K562 (cell line): ENCODE data around the gene CACNA1S. TPM values are rescaled to one million over a fixed set of nuclear protein-coding genes. Genes with fewer than 3 reads are reported as not detected.

ENCODE experiments used
- ATAC-seq: fragments of 200-7000 bp; cut with Tn5 transposase; 3 replicates; pipeline ENCODE4 v1.9.1; 2020; ENCODE audit warnings: moderate library complexity
- BruUV-seq: library from RNA; stranded (reverse); fragments of 400-500 nt; replicated peaks from 2 replicates; lab custom pipeline; 2021; lab: Mats Ljungman, UMichigan
- CTCF ChIA-PET: fragments of 300-600 bp; formaldehyde crosslinking; extraction: SDS; loops from one replicate; lab custom pipeline; 2021; ENCODE audit warnings: low intra/inter-chr PET ratio; lab: Yijun Ruan, JAX
- POLR2A ChIA-PET: fragments of 300-600, 350-650 bp; sonication (Branson Sonifier 250); formaldehyde crosslinking; extraction: SDS; loops from one replicate; lab custom pipeline; 2021; ENCODE audit warnings: antibody characterized with exemption, inconsistent platforms; lab: Yijun Ruan, JAX
- DNase-seq, 4 experiments: peaks; one replicate each; pipeline versions ENCODE4 v3.0.0 to v3.0.0-alpha.2; 2011 to 2018; ENCODE audit warnings: low spot score in 3 of 4, mixed read lengths in 3 of 4; ENCODE audit errors: extremely low read depth in 1 of 4
- FAIRE-seq: peaks from 2 replicates; lab custom pipeline; 2011; peaks lifted over from hg19 to GRCh38; lab: Jason Lieb, UNC
- H2AFZ ChIP-seq: 2 replicates; pipeline ENCODE4 v1.6.0; 2011; ENCODE audit warnings: low read depth, low read length, control low read depth, inconsistent platforms
- H3K27ac ChIP-seq: fragments of 200-600 bp; 3 replicates; pipeline ENCODE4 v1.8.0; 2011; ENCODE audit warnings: low read depth, mild to moderate bottlenecking, control low read depth, inconsistent platforms, low read length, moderate library complexity, mixed read lengths; ENCODE audit errors: extremely low read depth
- H3K27me3 ChIP-seq, 2 experiments: fragments of 300-600 bp in 1 of 2; 2 replicates in 1 of 2; 3 replicates in 1 of 2; pipeline versions ENCODE4 v1.6.0 to v1.8.0; 2011; ENCODE audit warnings: inconsistent platforms in 2 of 2, low read length in 2 of 2, mild to moderate bottlenecking in 1 of 2, mixed read lengths in 1 of 2, moderate library complexity in 1 of 2; ENCODE audit not compliant: control insufficient read depth in 2 of 2, insufficient read depth in 2 of 2
- H3K36me3 ChIP-seq: fragments of 300-600 bp; 3 replicates; pipeline ENCODE4 v1.8.0; 2011; ENCODE audit warnings: mild to moderate bottlenecking, low read length, inconsistent platforms; ENCODE audit not compliant: control insufficient read depth, insufficient read depth
- H3K4me1 ChIP-seq, 2 experiments: fragments of 200-600 bp in 1 of 2; replicated peaks in 1 of 2; 2 replicates in 1 of 2; 3 replicates in 1 of 2; pipeline versions ENCODE4 v1.5.1 to v1.8.0; 2011; ENCODE audit warnings: inconsistent platforms in 2 of 2, low read length in 2 of 2, mild to moderate bottlenecking in 1 of 2, mixed read lengths in 1 of 2, moderate library complexity in 1 of 2; ENCODE audit not compliant: control insufficient read depth in 2 of 2, insufficient read depth in 2 of 2
- H3K4me2 ChIP-seq: 2 replicates; pipeline ENCODE4 v1.6.1; 2011; ENCODE audit warnings: low read length, control low read depth, inconsistent platforms, mixed read lengths; ENCODE audit not compliant: insufficient read depth
- H3K4me3 ChIP-seq: fragments of 200-600 bp; sonication (generic), shearing (Covaris generic); 2 replicates; pipeline ENCODE4 v1.5.1; 2016; ENCODE audit warnings: control low read depth, inconsistent platforms
- H3K79me2 ChIP-seq: fragments of 200-600 bp; 3 replicates; pipeline ENCODE4 v1.8.0; 2011; ENCODE audit warnings: low read length, inconsistent platforms; ENCODE audit not compliant: control insufficient read depth, insufficient read depth
- H3K9ac ChIP-seq, 2 experiments: 2 replicates each; pipeline versions ENCODE4 v1.6.0 to v1.6.1; 2011; ENCODE audit warnings: low read depth in 2 of 2, low read length in 2 of 2, control low read depth in 1 of 2, inconsistent platforms in 1 of 2, mild to moderate bottlenecking in 1 of 2, mixed read lengths in 1 of 2; ENCODE audit not compliant: insufficient read depth in 1 of 2
- H3K9me1 ChIP-seq: one replicate; pipeline ENCODE4 v1.6.0; 2011; ENCODE audit warnings: inconsistent platforms, mild to moderate bottlenecking, low read length, moderate library complexity; ENCODE audit not compliant: control insufficient read depth, insufficient read depth
- H3K9me3 ChIP-seq: replicated peaks from 2 replicates; pipeline ENCODE4 v1.5.1; 2011; ENCODE audit warnings: low read depth, low read length, inconsistent platforms; ENCODE audit not compliant: control insufficient read depth, insufficient read depth
- H4K20me1 ChIP-seq: replicated peaks from 2 replicates; pipeline ENCODE4 v1.6.1; 2011; ENCODE audit warnings: low read length, inconsistent platforms, mixed read lengths; ENCODE audit not compliant: control insufficient read depth, insufficient read depth
- ERF ChIP-seq: fragments of 450-650 bp; formaldehyde crosslinking; IDR thresholded peaks from 2 replicates; pipeline ENCODE4 v1.4.0; 2020; ENCODE audit warnings: mild to moderate bottlenecking, mixed read lengths
- ESRRA ChIP-seq: fragments of 450-650 bp; IDR thresholded peaks from 2 replicates; pipeline ENCODE4 v1.6.1; 2014; ENCODE audit warnings: low read depth, mild to moderate bottlenecking, moderate library complexity, borderline replicate concordance
- GATAD2A ChIP-seq: fragments of 450-650 bp; IDR thresholded peaks from 2 replicates; pipeline ENCODE4 v1.6.1; 2017
- RBM25 ChIP-seq: fragments of 200-400 bp; formaldehyde crosslinking; IDR thresholded peaks from 2 replicates; pipeline ENCODE4 v1.6.1; 2018; ENCODE audit warnings: low read length, low read depth, moderate library complexity; ENCODE audit not compliant: severe bottlenecking
- RFX1 ChIP-seq: fragments of 450-650 bp; IDR thresholded peaks from 2 replicates; pipeline ENCODE4 v1.6.1; 2016; ENCODE audit warnings: mild to moderate bottlenecking, moderate library complexity
- SNRNP70 ChIP-seq: fragments of 200-400 bp; formaldehyde crosslinking; optimal IDR thresholded peaks from 2 replicates; pipeline ENCODE3; 2017; ENCODE audit warnings: low read depth, low read length
- SRSF7 ChIP-seq: fragments of 200-400 bp; formaldehyde crosslinking; optimal IDR thresholded peaks from 2 replicates; pipeline ENCODE3; 2017; ENCODE audit warnings: mild to moderate bottlenecking, low read depth, low read length
- STAT5B ChIP-seq: fragments of 250-450 bp; sonication (Bioruptor Pico); IDR thresholded peaks from 2 replicates; pipeline ENCODE4 v1.8.0; 2021; ENCODE audit warnings: mild to moderate bottlenecking, inconsistent platforms
- ZNF253 ChIP-seq: fragments of 250-450 bp; sonication (Bioruptor Pico); conservative IDR thresholded peaks from 2 replicates; pipeline ENCODE4 v1.6.1; 2021; ENCODE audit warnings: mild to moderate bottlenecking
- ZNF699 ChIP-seq: fragments of 250-450 bp; sonication (Bioruptor Pico); IDR thresholded peaks from 2 replicates; pipeline ENCODE4 v1.8.0; 2021; ENCODE audit warnings: mild to moderate bottlenecking, moderate library complexity; ENCODE audit not compliant: insufficient replicate concordance
- WGBS: fragments of 100-300 bp; shearing (Covaris generic); methylation state at CpG from one replicate; pipeline ENCODE4 v1.1.6; 2016; ENCODE audit warnings: low coverage, mixed read lengths; ENCODE audit not compliant: insufficient coverage; ENCODE audit errors: missing lambda C conversion rate; 5-methylcytosine and 5-hydroxymethylcytosine counted together
- in situ Hi-C: fragments of 300-500 bp; cut with MboI; formaldehyde crosslinking; loops from 4 replicates; pipeline ENCODE4 v1.15.0; 2018; ENCODE audit warnings: inconsistent platforms, mixed read lengths
- intact Hi-C: fragments of 100-400 bp; cut with micrococcal nuclease; formaldehyde crosslinking; loops from 2 replicates; pipeline ENCODE4 v1.14.2; 2022
- polyA plus RNA-seq, 8 experiments: library from polyadenylated mRNA; depleted of rRNA in 4 of 8; stranded (reverse) in 5 of 8; unstranded in 3 of 8; fragments of >200 nt; fragmentation: Nextera tagmentation in 2 of 8; fragmentation: Illumina TruSeq in 1 of 8; extraction: Ambion mirVana in 2 of 8; extraction: Trizol in 1 of 8; gene quantifications; 2 replicates each; pipeline versions ENCODE4 v1.2.1 to v1.2.3, GENCODE V29; 2011 to 2014; ENCODE audit warnings: inconsistent platforms in 1 of 8, missing spikeins in 1 of 8
- total RNA-seq, 7 experiments: library from RNA; depleted of rRNA in 6 of 7; stranded (reverse); fragments of >200 nt in 6 of 7; fragmentation: Illumina TruSeq in 2 of 7; extraction: Trizol in 2 of 7; gene quantifications; 2 replicates each; pipeline versions ENCODE4 v1.2.1 to v1.2.3, GENCODE V29; 2011 to 2021; ENCODE audit warnings: low replicate concordance in 1 of 7
- TF ChIP-seq, protein P1 (sequence below): fragments of 450-650 bp; formaldehyde crosslinking; IDR thresholded peaks from 2 replicates; pipeline ENCODE4 v1.4.0; 2020; ENCODE audit warnings: mild to moderate bottlenecking, moderate library complexity
- TF ChIP-seq, protein P2 (sequence below): fragments of 200-400 bp; formaldehyde crosslinking; IDR thresholded peaks from 2 replicates; pipeline ENCODE4 v1.6.1; 2017; ENCODE audit warnings: mild to moderate bottlenecking, low read depth, low read length, moderate library complexity

Gene CACNA1S
- total and polyA plus RNA-seq, 9 of the 15 experiments (the other 6 are each of a cell fraction or from before 2014, with no cell fraction given), result not detected

DNA sequence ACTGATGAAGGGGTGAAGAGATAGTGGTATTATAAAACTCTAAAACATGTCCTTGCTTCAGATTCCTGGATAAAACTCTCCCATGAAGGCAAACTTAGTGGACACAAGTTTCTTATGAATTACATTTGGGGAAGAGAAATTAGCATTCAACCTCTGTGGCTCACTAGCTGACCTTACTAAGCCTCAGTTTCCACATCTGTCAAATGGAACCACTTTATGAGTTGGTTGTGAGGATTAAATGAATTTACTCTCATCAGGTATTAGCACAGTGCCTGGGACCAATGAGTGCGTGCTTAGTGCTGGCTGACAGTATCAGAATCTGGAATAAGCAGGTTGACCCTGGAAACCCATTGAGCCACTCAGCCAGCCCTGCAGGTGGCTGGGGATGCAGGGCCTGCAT lies 2.6 kb downstream of the CACNA1S start:
- Histone ChIP-seq H3K9ac (no peak overlapping the region), H3K4me2 (no peak overlapping the region), H4K20me1 (peaks cover 7% of the 10 kb centered on the region), H3K9me1 (no peaks in the 10 kb centered on the region), H2AFZ (no peak overlapping the region), H3K9me3 (no peaks in the 10 kb centered on the region), H3K27me3 (peaks cover 29 to 55% of the 10 kb centered on the region in 2 experiments), H3K4me3 (no peak overlapping the region), H3K27ac (no peak overlapping the region), H3K36me3 (no peaks in the 10 kb centered on the region), H3K4me1 (peaks cover 0 to 7% of the 10 kb centered on the region in 2 experiments; a peak in 2 of 5 replicates), H3K79me2 (no peaks in the 10 kb centered on the region)
- DNase-seq (no peak), FAIRE-seq (no peak), ATAC-seq (no peak)
- 0% methylated on average over 1 of the region's 1 CpG for WGBS
- intact Hi-C loops (loop anchor here (2.0 to 10.0 kb wide), 2 partner anchors 65 to 137 kb away; no protein-coding TSS in a partner anchor), in situ Hi-C loops (no loop called here)
- CTCF ChIA-PET, result interaction anchor here (0.7 kb wide), 1 partner anchor 344 kb away, joined by 3 read pairs; no protein-coding TSS in a partner anchor
- POLR2A ChIA-PET, result interaction anchor here (0.8 to 0.9 kb wide), 2 partner anchors 34 to 212 kb away, joined by 3 read pairs; no protein-coding TSS in a partner anchor
- BruUV-seq, result no TSS peak
- TF ChIP-seq GATAD2A, result no peak
- TF ChIP-seq, protein P1, sequence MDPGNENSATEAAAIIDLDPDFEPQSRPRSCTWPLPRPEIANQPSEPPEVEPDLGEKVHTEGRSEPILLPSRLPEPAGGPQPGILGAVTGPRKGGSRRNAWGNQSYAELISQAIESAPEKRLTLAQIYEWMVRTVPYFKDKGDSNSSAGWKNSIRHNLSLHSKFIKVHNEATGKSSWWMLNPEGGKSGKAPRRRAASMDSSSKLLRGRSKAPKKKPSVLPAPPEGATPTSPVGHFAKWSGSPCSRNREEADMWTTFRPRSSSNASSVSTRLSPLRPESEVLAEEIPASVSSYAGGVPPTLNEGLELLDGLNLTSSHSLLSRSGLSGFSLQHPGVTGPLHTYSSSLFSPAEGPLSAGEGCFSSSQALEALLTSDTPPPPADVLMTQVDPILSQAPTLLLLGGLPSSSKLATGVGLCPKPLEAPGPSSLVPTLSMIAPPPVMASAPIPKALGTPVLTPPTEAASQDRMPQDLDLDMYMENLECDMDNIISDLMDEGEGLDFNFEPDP (CRISPR knock-in tag), result no peak
- peak; percentile 72 for TF ChIP-seq RBM25
- no peak for TF ChIP-seq ERF
- no peak for TF ChIP-seq SRSF7
- no peak for TF ChIP-seq ZNF699 (CRISPR knock-in tag)
- no peak for TF ChIP-seq ZNF253 (CRISPR knock-in tag)
- no peak for TF ChIP-seq STAT5B (CRISPR knock-in tag)
- no peak for TF ChIP-seq RFX1
- TF ChIP-seq SNRNP70, result no peak
- TF ChIP-seq, protein P2, sequence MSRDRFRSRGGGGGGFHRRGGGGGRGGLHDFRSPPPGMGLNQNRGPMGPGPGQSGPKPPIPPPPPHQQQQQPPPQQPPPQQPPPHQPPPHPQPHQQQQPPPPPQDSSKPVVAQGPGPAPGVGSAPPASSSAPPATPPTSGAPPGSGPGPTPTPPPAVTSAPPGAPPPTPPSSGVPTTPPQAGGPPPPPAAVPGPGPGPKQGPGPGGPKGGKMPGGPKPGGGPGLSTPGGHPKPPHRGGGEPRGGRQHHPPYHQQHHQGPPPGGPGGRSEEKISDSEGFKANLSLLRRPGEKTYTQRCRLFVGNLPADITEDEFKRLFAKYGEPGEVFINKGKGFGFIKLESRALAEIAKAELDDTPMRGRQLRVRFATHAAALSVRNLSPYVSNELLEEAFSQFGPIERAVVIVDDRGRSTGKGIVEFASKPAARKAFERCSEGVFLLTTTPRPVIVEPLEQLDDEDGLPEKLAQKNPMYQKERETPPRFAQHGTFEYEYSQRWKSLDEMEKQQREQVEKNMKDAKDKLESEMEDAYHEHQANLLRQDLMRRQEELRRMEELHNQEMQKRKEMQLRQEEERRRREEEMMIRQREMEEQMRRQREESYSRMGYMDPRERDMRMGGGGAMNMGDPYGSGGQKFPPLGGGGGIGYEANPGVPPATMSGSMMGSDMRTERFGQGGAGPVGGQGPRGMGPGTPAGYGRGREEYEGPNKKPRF, result no peak
- TF ChIP-seq ESRRA, result peak; percentile 68
- TF ChIP-seq, all 486 proteins: peak for 2
